ENCODE data around the gene PDGFC.

Gene PDGFC

GRCh38 chr4:156797206-156797605 is 174.4 kb downstream of the PDGFC start:
- H3K4me1 Mint-ChIP-seq = peaks cover 15% of the 10 kb centered on the region
- H3K27me3 Mint-ChIP-seq (ENCODE audit: low read depth) = no peaks in the 10 kb centered on the region
- H3K4me3 Mint-ChIP-seq = no peak overlapping the region
- peaks cover 7% of the 10 kb centered on the region for H3K36me3 Mint-ChIP-seq (ENCODE audit: low read depth)
- peaks cover 2% of the 10 kb centered on the region for H3K9me3 Mint-ChIP-seq
- no peak for TF ChIP-seq CTCF (IDR thresholded peaks at IDR 0.05; ENCODE audit: unreplicated experiment in 3 of 3)
- no peak overlapping the region for H3K27ac Mint-ChIP-seq

- H3K27me3 Mint-ChIP-seq (ENCODE audit: low read depth) = no peaks in the 10 kb centered on the region
- H3K4me1 Mint-ChIP-seq = peaks cover 18% of the 10 kb centered on the region
- no peak for TF ChIP-seq CTCF (IDR thresholded peaks at IDR 0.05; ENCODE audit: unreplicated experiment in 3 of 3)
- no peak overlapping the region for H3K27ac Mint-ChIP-seq
- no peak overlapping the region for H3K4me3 Mint-ChIP-seq
- H3K36me3 Mint-ChIP-seq (ENCODE audit: low read depth) = peaks cover 7% of the 10 kb centered on the region
- H3K9me3 Mint-ChIP-seq = peaks cover 2% of the 10 kb centered on the region
These were observed 175.9 kb downstream of the PDGFC start for GRCh38 chr4:156795727-156796126.

GRCh38 chr4:156794863-156795262 is 176.7 kb downstream of the PDGFC start:
- Mint-ChIP-seq H3K27me3 (ENCODE audit: low read depth) (no peaks in the 10 kb centered on the region), H3K27ac (peak overlapping the region in 1 of 3 experiments; percentile 12), H3K9me3 (peaks cover 2% of the 10 kb centered on the region), H3K4me3 (no peak overlapping the region), H3K4me1 (peaks cover 18% of the 10 kb centered on the region), H3K36me3 (ENCODE audit: low read depth) (peaks cover 7% of the 10 kb centered on the region)
- no peak for TF ChIP-seq CTCF (IDR thresholded peaks at IDR 0.05; ENCODE audit: unreplicated experiment in 3 of 3)

GRCh38 chr4:156792462-156793085 is 179.0 kb downstream of the PDGFC start:
- H3K4me3 Mint-ChIP-seq = no peak overlapping the region
- H3K27me3 Mint-ChIP-seq (ENCODE audit: low read depth) = no peaks in the 10 kb centered on the region
- H3K4me1 Mint-ChIP-seq = peaks cover 18% of the 10 kb centered on the region
- peaks cover 2% of the 10 kb centered on the region for H3K9me3 Mint-ChIP-seq
- TF ChIP-seq CTCF (IDR thresholded peaks at IDR 0.05; ENCODE audit: unreplicated experiment in 3 of 3) = no peak
- no peak overlapping the region for H3K27ac Mint-ChIP-seq
- peaks cover 6% of the 10 kb centered on the region for H3K36me3 Mint-ChIP-seq (ENCODE audit: low read depth)

DNA sequence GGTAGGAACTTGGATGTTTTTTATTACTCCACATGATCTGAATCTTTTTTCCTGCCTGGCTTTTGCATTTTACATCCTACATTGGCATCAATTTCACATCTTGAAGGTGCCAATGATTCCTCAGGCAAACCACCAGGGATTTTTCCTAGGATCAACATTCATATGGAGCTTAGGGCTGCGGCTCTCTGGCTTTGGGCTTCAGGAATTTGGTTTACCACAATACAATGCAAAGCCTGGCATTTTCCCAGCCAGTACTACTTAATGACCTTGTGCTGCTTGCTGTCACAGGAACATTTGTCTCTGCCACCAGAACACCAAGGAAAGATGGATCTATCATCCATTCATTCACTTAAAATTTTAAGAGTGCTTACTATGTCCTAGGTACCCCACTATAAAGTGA is 180.7 kb downstream of the PDGFC start:
- H3K36me3 Mint-ChIP-seq (ENCODE audit: low read depth) = no peaks in the 10 kb centered on the region
- TF ChIP-seq CTCF (IDR thresholded peaks at IDR 0.05; ENCODE audit: unreplicated experiment in 3 of 3) = no peak
- peaks cover 18% of the 10 kb centered on the region for H3K4me1 Mint-ChIP-seq
- no peaks in the 10 kb centered on the region for H3K27me3 Mint-ChIP-seq (ENCODE audit: low read depth)
- H3K27ac Mint-ChIP-seq = no peak overlapping the region
- no peak overlapping the region for H3K4me3 Mint-ChIP-seq
- no peaks in the 10 kb centered on the region for H3K9me3 Mint-ChIP-seq

DNA sequence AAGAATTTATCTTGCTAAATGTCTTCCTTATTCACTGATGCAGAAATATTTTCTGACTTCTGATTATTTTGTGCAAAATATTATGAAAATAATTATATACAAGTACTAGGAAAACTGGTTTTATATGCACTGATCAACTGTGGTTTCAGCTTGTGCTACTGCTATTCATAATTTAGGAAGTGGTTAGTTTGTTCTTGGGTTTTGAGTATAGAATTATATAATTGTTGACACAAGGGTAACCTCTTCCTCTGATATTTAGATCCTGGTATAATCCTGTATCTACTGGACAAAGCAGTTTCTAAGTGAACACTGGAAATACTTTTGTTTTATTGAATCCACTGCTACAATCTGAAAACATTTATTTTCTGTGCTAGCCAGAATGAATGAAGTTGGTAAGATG is 182.8 kb downstream of the PDGFC start:
- H3K9me3 Mint-ChIP-seq = no peaks in the 10 kb centered on the region
- no peaks in the 10 kb centered on the region for H3K27me3 Mint-ChIP-seq (ENCODE audit: low read depth)
- no peak overlapping the region for H3K4me3 Mint-ChIP-seq
- H3K27ac Mint-ChIP-seq = no peak overlapping the region
- TF ChIP-seq CTCF (IDR thresholded peaks at IDR 0.05; ENCODE audit: unreplicated experiment in 3 of 3) = no peak
- H3K36me3 Mint-ChIP-seq (ENCODE audit: low read depth) = peaks cover 7% of the 10 kb centered on the region
- H3K4me1 Mint-ChIP-seq = peaks cover 4% of the 10 kb centered on the region
